Astrocyte of the cerebellum (primary cell): ENCODE measurements around the gene TOR1B.
"Not testable (repeated sequence)": the region's sequence is repeated elsewhere in the genome, so short reads cannot be mapped to it uniquely, and the experiment has no call there.

Source experiments
- DNase-seq: peaks from one replicate; pipeline ENCODE4 v3.0.0-alpha.2; 2011; ENCODE audit warnings: low read depth
- H3K4me3 ChIP-seq: 2 replicates; pipeline ENCODE4 v1.5.1; 2011; ENCODE audit warnings: mild to moderate bottlenecking, low read depth, low read length, moderate library complexity
- CTCF ChIP-seq: IDR thresholded peaks from 2 replicates; pipeline ENCODE4 v1.5.1; 2012; ENCODE audit warnings: low read length, low read depth, moderate library complexity, mild to moderate bottlenecking; ENCODE audit errors: missing control alignments
- in situ Hi-C: cut with HindIII; loops from 2 replicates; pipeline ENCODE4 v1.10.0; 2017; ENCODE audit warnings: low sequenced_read_pairs

TOR1B gene

GRCh38 chr9:129783516-129784361, 19.2 kb upstream of the TOR1B start:
- no peak overlapping the region for H3K4me3 ChIP-seq
- in situ Hi-C loops: no loop called here
- TF ChIP-seq CTCF: peak; percentile 95
- DNase-seq: peak; percentile 51

- DNase-seq: not testable (repeated sequence)
Observed at GRCh38 chr9:129784970-129785369, 18.0 kb upstream of the TOR1B start.

GRCh38 chr9:129785866-129786265, 17.1 kb upstream of the TOR1B start:
- TF ChIP-seq CTCF: no peak
- DNase-seq: no peak
- in situ Hi-C loops: no loop called here
- no peak overlapping the region for H3K4me3 ChIP-seq

More at GRCh38 chr9:129784970-129785369, 18.0 kb upstream of the TOR1B start:
- H3K4me3 ChIP-seq, in situ Hi-C loops: not testable (repeated sequence)

- no peak for DNase-seq
- H3K4me3 ChIP-seq: no peak overlapping the region
- in situ Hi-C loops: no loop called here
- TF ChIP-seq CTCF: no peak
Observed at GRCh38 chr9:129786481-129786880, 16.5 kb upstream of the TOR1B start.

- in situ Hi-C loops: no loop called here
- no peak for DNase-seq
- no peak overlapping the region for H3K4me3 ChIP-seq
- no peak for TF ChIP-seq CTCF
Observed at GRCh38 chr9:129794549-129794948, 8.4 kb upstream of the TOR1B start.

GRCh38 chr9:129796029-129796428, 7.0 kb upstream of the TOR1B start:
- H3K4me3 ChIP-seq, DNase-seq, in situ Hi-C loops: not testable (repeated sequence)

- H3K4me3 ChIP-seq: no peak overlapping the region
- no peak for DNase-seq
- no peak for TF ChIP-seq CTCF
- in situ Hi-C loops: no loop called here
Observed at GRCh38 chr9:129798973-129799372, 4.0 kb upstream of the TOR1B start.
